Peyer's patch (tissue), 4 donors: ENCODE results near the gene ATMIN.

Source experiments
- POLR2A ChIP-seq, 2 donors: fragments of 450-650 bp; IDR thresholded peaks; one replicate each; pipeline ENCODE4 v1.5.1; 2017; ENCODE audit warnings: antibody characterized with exemption in 2 of 2, mild to moderate bottlenecking in 2 of 2, moderate library complexity in 2 of 2
- TF ChIP-seq, protein P1 (sequence below), 6 experiments: fragments of 450-650 bp in 4 of 6; fragments of 200-600 bp in 2 of 6; sonication (generic) in 1 of 6; IDR thresholded peaks; one replicate each; pipeline ENCODE4 v1.5.1; 2017 to 2019; ENCODE audit warnings: antibody characterized with exemption in 6 of 6, mild to moderate bottlenecking in 3 of 6, moderate library complexity in 1 of 6

DNA sequence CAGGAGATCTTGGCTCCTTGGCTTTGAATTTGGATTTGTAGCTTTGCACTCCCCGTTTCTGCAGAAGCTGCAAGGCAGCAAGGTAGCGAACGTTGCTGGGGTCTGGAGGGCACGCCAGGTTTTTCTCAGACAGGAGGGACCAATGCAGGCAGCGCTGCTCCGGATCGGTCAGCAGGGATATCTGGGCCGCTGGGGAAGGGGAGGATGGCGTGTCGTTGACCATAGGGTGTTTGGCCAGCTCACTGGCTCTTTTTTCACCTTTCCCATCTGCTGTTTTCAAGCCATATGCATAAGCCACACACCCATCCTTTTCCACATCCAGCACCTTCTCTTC lies 25.6 kb downstream of the ATMIN start:
- TF ChIP-seq POLR2A (IDR thresholded peaks at IDR 0.05): no peak
- TF ChIP-seq, protein P1, sequence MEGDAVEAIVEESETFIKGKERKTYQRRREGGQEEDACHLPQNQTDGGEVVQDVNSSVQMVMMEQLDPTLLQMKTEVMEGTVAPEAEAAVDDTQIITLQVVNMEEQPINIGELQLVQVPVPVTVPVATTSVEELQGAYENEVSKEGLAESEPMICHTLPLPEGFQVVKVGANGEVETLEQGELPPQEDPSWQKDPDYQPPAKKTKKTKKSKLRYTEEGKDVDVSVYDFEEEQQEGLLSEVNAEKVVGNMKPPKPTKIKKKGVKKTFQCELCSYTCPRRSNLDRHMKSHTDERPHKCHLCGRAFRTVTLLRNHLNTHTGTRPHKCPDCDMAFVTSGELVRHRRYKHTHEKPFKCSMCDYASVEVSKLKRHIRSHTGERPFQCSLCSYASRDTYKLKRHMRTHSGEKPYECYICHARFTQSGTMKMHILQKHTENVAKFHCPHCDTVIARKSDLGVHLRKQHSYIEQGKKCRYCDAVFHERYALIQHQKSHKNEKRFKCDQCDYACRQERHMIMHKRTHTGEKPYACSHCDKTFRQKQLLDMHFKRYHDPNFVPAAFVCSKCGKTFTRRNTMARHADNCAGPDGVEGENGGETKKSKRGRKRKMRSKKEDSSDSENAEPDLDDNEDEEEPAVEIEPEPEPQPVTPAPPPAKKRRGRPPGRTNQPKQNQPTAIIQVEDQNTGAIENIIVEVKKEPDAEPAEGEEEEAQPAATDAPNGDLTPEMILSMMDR (IDR thresholded peaks at IDR 0.05): no peak
